Subcutaneous adipose tissue (tissue), 4 donors: ENCODE measurements around the gene CD109. TPM values are rescaled to one million over a fixed set of nuclear protein-coding genes. Genes with fewer than 3 reads are reported as not detected.

Experiments used
- CTCF ChIP-seq: fragments of 450-650 bp; IDR thresholded peaks from one replicate; pipeline ENCODE4 v1.5.1; 2016; ENCODE audit warnings: low read depth, mild to moderate bottlenecking, control low read depth, antibody characterized with exemption, moderate library complexity
- total RNA-seq, 4 donors: library from RNA; depleted of rRNA; stranded (reverse); fragments of >200 nt; gene quantifications; one replicate each; pipeline ENCODE4 v1.1.0, GENCODE V29; 2016

The CD109 gene
- total RNA-seq, 4 donors from 2014 or later, result 16.0 to 59.8 (median 22.5) TPM

- TF ChIP-seq CTCF, result no peak
Observed at GRCh38 chr6:73800997-73801396, 105.0 kb downstream of the CD109 start.

- no peak for TF ChIP-seq CTCF
Observed at GRCh38 chr6:73801652-73802268, 105.8 kb downstream of the CD109 start.

- TF ChIP-seq CTCF, result no peak
Observed at GRCh38 chr6:73802366-73802765, 106.4 kb downstream of the CD109 start.

- TF ChIP-seq CTCF, result no peak
Observed at GRCh38 chr6:73803562-73804241, 107.7 kb downstream of the CD109 start.

GRCh38 chr6:73811706-73812105 is 115.7 kb downstream of the CD109 start:
- TF ChIP-seq CTCF, result no peak

- no peak for TF ChIP-seq CTCF
Observed at GRCh38 chr6:73817253-73817652, 121.2 kb downstream of the CD109 start.

GRCh38 chr6:73823046-73823735 is 127.2 kb downstream of the CD109 start:
- TF ChIP-seq CTCF, result no peak
